ENCODE measurements around the gene PRKCE. TPM values are rescaled to one million over a fixed set of nuclear protein-coding genes. Genes with fewer than 3 reads are reported as not detected.

The PRKCE gene
- total and polyA plus RNA-seq, 2 experiments from 2014 or later = 0.94 to 1.2 TPM

DNA sequence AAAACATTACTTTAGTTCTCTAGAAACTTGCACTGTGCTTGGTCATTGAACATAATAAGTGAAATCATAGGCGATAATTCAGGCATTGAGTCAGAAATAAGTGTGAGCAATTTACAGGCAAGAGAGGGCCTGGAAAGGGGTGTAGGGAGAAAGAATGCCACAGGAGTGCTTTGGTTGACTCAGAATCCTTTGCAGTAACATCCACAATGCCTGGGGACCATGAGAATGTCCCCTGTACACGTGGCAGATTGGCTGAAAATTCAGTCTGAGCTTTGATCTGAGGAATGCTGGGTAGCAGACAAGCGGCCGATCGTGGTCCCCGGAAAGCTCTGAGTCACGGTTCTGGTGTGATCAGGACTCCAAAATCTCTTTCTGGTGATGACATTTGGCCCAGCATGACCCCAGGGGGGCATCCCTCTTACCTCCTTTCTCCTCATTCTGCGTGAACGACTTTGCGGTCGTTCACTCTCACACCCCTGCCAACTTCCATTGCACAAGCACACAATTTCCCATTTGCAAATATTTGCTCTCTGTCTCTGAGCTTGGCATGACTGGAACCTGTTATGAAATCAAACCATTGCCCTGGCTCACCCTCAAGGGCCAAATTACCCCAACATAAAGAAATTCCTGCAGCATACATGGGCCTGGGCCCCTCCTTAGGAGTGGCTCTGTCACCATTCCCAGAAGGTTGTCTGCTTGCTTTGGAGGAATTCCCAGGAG, 340.7 kb downstream of the PRKCE start:
- Histone ChIP-seq H3K27ac (ENCODE audit: low read depth) (no peak overlapping the region), H3K4me2 (no peak overlapping the region), H3K27me3 (ENCODE audit: insufficient read depth) (no peaks in the 10 kb centered on the region), H3K9me2 (ENCODE audit: insufficient read depth) (no peaks in the 10 kb centered on the region), H3F3A (replicated peaks; ENCODE audit: low read depth) (no peaks in the 10 kb centered on the region), H2AFZ (no peak overlapping the region), H4K20me1 (replicated peaks; ENCODE audit: insufficient read depth) (no peaks in the 10 kb centered on the region), H3K4me3 (no peak overlapping the region), H3K4me1 (ENCODE audit: insufficient read depth) (no peaks in the 10 kb centered on the region), H3K36me3 (ENCODE audit: insufficient read depth) (no peaks in the 10 kb centered on the region), H3K79me2 (replicated peaks; ENCODE audit: insufficient read depth) (no peaks in the 10 kb centered on the region)
- Mint-ChIP-seq H3K36me3 (ENCODE audit: low read depth) (no peaks in the 10 kb centered on the region), H3K4me3 (no peak overlapping the region), H3K4me1 (peaks cover 13% of the 10 kb centered on the region; the same call in 2 of the 3 replicates), H3K27ac (no peak overlapping the region), H3K9me3 (no peaks in the 10 kb centered on the region), H3K27me3 (ENCODE audit: insufficient read depth, low read depth, poor library complexity) (no peaks in the 10 kb centered on the region)
- no peak for DNase-seq (ENCODE audit: low spot score)
- TF ChIP-seq POLR2AphosphoS5 (IDR thresholded peaks at IDR 0.05; ENCODE audit: low read depth) = no peak
- TF ChIP-seq JUNB (IDR thresholded peaks at IDR 0.05; ENCODE audit: unreplicated experiment) = no peak
- no peak for TF ChIP-seq ZNF114 (CRISPR knock-in tag; IDR thresholded peaks at IDR 0.05)
- TF ChIP-seq, protein P1, sequence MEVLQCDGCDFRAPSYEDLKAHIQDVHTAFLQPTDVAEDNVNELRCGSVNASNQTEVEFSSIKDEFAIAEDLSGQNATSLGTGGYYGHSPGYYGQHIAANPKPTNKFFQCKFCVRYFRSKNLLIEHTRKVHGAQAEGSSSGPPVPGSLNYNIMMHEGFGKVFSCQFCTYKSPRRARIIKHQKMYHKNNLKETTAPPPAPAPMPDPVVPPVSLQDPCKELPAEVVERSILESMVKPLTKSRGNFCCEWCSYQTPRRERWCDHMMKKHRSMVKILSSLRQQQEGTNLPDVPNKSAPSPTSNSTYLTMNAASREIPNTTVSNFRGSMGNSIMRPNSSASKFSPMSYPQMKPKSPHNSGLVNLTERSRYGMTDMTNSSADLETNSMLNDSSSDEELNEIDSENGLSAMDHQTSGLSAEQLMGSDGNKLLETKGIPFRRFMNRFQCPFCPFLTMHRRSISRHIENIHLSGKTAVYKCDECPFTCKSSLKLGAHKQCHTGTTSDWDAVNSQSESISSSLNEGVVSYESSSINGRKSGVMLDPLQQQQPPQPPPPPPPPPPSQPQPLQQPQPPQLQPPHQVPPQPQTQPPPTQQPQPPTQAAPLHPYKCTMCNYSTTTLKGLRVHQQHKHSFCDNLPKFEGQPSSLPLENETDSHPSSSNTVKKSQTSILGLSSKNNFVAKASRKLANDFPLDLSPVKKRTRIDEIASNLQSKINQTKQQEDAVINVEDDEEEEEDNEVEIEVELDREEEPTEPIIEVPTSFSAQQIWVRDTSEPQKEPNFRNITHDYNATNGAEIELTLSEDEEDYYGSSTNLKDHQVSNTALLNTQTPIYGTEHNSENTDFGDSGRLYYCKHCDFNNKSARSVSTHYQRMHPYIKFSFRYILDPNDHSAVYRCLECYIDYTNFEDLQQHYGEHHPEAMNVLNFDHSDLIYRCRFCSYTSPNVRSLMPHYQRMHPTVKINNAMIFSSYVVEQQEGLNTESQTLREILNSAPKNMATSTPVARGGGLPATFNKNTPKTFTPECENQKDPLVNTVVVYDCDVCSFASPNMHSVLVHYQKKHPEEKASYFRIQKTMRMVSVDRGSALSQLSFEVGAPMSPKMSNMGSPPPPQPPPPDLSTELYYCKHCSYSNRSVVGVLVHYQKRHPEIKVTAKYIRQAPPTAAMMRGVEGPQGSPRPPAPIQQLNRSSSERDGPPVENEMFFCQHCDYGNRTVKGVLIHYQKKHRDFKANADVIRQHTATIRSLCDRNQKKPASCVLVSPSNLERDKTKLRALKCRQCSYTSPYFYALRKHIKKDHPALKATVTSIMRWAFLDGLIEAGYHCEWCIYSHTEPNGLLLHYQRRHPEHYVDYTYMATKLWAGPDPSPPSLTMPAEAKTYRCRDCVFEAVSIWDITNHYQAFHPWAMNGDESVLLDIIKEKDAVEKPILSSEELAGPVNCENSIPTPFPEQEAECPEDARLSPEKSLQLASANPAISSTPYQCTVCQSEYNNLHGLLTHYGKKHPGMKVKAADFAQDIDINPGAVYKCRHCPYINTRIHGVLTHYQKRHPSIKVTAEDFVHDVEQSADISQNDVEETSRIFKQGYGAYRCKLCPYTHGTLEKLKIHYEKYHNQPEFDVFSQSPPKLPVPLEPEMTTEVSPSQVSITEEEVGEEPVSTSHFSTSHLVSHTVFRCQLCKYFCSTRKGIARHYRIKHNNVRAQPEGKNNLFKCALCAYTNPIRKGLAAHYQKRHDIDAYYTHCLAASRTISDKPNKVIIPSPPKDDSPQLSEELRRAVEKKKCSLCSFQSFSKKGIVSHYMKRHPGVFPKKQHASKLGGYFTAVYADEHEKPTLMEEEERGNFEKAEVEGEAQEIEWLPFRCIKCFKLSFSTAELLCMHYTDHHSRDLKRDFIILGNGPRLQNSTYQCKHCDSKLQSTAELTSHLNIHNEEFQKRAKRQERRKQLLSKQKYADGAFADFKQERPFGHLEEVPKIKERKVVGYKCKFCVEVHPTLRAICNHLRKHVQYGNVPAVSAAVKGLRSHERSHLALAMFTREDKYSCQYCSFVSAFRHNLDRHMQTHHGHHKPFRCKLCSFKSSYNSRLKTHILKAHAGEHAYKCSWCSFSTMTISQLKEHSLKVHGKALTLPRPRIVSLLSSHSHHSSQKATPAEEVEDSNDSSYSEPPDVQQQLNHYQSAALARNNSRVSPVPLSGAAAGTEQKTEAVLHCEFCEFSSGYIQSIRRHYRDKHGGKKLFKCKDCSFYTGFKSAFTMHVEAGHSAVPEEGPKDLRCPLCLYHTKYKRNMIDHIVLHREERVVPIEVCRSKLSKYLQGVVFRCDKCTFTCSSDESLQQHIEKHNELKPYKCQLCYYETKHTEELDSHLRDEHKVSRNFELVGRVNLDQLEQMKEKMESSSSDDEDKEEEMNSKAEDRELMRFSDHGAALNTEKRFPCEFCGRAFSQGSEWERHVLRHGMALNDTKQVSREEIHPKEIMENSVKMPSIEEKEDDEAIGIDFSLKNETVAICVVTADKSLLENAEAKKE (CRISPR knock-in tag; IDR thresholded peaks at IDR 0.05) = no peak
- TF ChIP-seq, protein P2, sequence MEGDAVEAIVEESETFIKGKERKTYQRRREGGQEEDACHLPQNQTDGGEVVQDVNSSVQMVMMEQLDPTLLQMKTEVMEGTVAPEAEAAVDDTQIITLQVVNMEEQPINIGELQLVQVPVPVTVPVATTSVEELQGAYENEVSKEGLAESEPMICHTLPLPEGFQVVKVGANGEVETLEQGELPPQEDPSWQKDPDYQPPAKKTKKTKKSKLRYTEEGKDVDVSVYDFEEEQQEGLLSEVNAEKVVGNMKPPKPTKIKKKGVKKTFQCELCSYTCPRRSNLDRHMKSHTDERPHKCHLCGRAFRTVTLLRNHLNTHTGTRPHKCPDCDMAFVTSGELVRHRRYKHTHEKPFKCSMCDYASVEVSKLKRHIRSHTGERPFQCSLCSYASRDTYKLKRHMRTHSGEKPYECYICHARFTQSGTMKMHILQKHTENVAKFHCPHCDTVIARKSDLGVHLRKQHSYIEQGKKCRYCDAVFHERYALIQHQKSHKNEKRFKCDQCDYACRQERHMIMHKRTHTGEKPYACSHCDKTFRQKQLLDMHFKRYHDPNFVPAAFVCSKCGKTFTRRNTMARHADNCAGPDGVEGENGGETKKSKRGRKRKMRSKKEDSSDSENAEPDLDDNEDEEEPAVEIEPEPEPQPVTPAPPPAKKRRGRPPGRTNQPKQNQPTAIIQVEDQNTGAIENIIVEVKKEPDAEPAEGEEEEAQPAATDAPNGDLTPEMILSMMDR (conservative IDR thresholded peaks at IDR 0.05; ENCODE audit: low read depth in 2 of 2) = no peak
- TF ChIP-seq STAT1 (IDR thresholded peaks at IDR 0.05; ENCODE audit: unreplicated experiment) = no peak
- TF ChIP-seq EZH2phosphoT487 (IDR thresholded peaks at IDR 0.05; ENCODE audit: unreplicated experiment) = no peak
- TF ChIP-seq, protein P3, sequence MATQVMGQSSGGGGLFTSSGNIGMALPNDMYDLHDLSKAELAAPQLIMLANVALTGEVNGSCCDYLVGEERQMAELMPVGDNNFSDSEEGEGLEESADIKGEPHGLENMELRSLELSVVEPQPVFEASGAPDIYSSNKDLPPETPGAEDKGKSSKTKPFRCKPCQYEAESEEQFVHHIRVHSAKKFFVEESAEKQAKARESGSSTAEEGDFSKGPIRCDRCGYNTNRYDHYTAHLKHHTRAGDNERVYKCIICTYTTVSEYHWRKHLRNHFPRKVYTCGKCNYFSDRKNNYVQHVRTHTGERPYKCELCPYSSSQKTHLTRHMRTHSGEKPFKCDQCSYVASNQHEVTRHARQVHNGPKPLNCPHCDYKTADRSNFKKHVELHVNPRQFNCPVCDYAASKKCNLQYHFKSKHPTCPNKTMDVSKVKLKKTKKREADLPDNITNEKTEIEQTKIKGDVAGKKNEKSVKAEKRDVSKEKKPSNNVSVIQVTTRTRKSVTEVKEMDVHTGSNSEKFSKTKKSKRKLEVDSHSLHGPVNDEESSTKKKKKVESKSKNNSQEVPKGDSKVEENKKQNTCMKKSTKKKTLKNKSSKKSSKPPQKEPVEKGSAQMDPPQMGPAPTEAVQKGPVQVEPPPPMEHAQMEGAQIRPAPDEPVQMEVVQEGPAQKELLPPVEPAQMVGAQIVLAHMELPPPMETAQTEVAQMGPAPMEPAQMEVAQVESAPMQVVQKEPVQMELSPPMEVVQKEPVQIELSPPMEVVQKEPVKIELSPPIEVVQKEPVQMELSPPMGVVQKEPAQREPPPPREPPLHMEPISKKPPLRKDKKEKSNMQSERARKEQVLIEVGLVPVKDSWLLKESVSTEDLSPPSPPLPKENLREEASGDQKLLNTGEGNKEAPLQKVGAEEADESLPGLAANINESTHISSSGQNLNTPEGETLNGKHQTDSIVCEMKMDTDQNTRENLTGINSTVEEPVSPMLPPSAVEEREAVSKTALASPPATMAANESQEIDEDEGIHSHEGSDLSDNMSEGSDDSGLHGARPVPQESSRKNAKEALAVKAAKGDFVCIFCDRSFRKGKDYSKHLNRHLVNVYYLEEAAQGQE (IDR thresholded peaks at IDR 0.05; ENCODE audit: unreplicated experiment) = no peak
- TF ChIP-seq CREB1 (CRISPR knock-in tag; IDR thresholded peaks at IDR 0.05; ENCODE audit: low read depth) = no peak
- no peak for TF ChIP-seq ZNF331 (CRISPR knock-in tag; IDR thresholded peaks at IDR 0.05; ENCODE audit: low read depth)
- TF ChIP-seq EZH2 (IDR thresholded peaks at IDR 0.05; ENCODE audit: low read depth, unreplicated experiment) = no peak
- TF ChIP-seq, protein P4, sequence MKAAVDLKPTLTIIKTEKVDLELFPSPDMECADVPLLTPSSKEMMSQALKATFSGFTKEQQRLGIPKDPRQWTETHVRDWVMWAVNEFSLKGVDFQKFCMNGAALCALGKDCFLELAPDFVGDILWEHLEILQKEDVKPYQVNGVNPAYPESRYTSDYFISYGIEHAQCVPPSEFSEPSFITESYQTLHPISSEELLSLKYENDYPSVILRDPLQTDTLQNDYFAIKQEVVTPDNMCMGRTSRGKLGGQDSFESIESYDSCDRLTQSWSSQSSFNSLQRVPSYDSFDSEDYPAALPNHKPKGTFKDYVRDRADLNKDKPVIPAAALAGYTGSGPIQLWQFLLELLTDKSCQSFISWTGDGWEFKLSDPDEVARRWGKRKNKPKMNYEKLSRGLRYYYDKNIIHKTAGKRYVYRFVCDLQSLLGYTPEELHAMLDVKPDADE (IDR thresholded peaks at IDR 0.05) = no peak
- TF ChIP-seq NANOG (IDR thresholded peaks at IDR 0.05; ENCODE audit: borderline replicate concordance) = no peak
- no peak for ATAC-seq
